Measurements from ENCODE around the gene ACLY. TPM values are rescaled to one million over a fixed set of nuclear protein-coding genes. Genes with fewer than 3 reads are reported as not detected.
A peak's percentile ranks its signal among the peaks of the same experiment; 100 is the strongest.
"Not testable (repeated sequence)": the region's sequence is repeated elsewhere in the genome, so short reads cannot be mapped to it uniquely, and the experiment has no call there.

ACLY gene
- total RNA-seq, 1 experiment from 2014 or later: 279 TPM

GRCh38 chr17:41932816-41933389 is 14.2 kb upstream of the ACLY start:
- Histone ChIP-seq H3K79me2 (ENCODE audit: insufficient read depth, low read length) (peaks cover 2% of the 10 kb centered on the region; the same call in 1 of the 2 replicates), H3K18ac (ENCODE audit: insufficient read length, low read depth, low read length) (no peak overlapping the region), H3K27ac (ENCODE audit: insufficient read length, low read depth, low read length) (no peak overlapping the region), H4K5ac (ENCODE audit: insufficient read length, low read depth, low read length) (no peak overlapping the region), H3K9me3 (ENCODE audit: control insufficient read depth, low read depth, low read length) (no peaks in the 10 kb centered on the region), H2BK12ac (ENCODE audit: insufficient read length, low read depth, low read length) (no peak overlapping the region), H2BK120ac (ENCODE audit: low read depth, low read length, poor library complexity, severe bottlenecking) (no peak overlapping the region), H3K27me3 (ENCODE audit: insufficient read depth, low read length) (no peaks in the 10 kb centered on the region), H2BK15ac (ENCODE audit: low read depth, low read length) (no peak overlapping the region), H2BK20ac (ENCODE audit: low read depth, low read length, poor library complexity, severe bottlenecking) (no peak overlapping the region), H2BK5ac (ENCODE audit: insufficient read length, low read length) (no peak overlapping the region), H2AFZ (ENCODE audit: low read length) (no peak overlapping the region), H3K79me1 (ENCODE audit: insufficient read depth, low read depth, low read length, poor library complexity, severe bottlenecking) (no peaks in the 10 kb centered on the region), H2AK5ac (ENCODE audit: insufficient read length, low read length) (no peak overlapping the region), H3T11ph (ENCODE audit: low read length) (no peak overlapping the region), H3K23ac (ENCODE audit: insufficient read length, low read depth, low read length) (no peak overlapping the region), H3K4me2 (ENCODE audit: insufficient read depth, insufficient read length, low read length) (no peak overlapping the region), H3K9ac (ENCODE audit: extremely low read depth, insufficient read length, low read length) (no peak overlapping the region), H4K91ac (ENCODE audit: insufficient read length, low read depth, low read length) (no peak overlapping the region), H3K4ac (ENCODE audit: low read depth, low read length) (no peak overlapping the region), H3K14ac (ENCODE audit: insufficient read depth, low read length) (no peak overlapping the region), H3K4me1 (ENCODE audit: insufficient read depth, low read length) (no peaks in the 10 kb centered on the region), H4K20me1 (ENCODE audit: control insufficient read depth, insufficient read depth, insufficient read length) (no peaks in the 10 kb centered on the region), H4K8ac (replicated peaks; ENCODE audit: insufficient read length, low read depth, low read length) (no peak overlapping the region), H3K56ac (ENCODE audit: insufficient read length, low read depth, low read length) (no peak overlapping the region), H3K23me2 (ENCODE audit: insufficient read length, low read depth, low read length, poor library complexity, severe bottlenecking) (peaks cover 6% of the 10 kb centered on the region)
- Mint-ChIP-seq H3K4me3 (no peak overlapping the region), H3K4me1 (peaks cover 21% of the 10 kb centered on the region in 2 experiments), H3K27me3 (ENCODE audit: low read depth) (no peaks in the 10 kb centered on the region), H3K9me3 (no peaks in the 10 kb centered on the region), H3K36me3 (ENCODE audit: insufficient read depth in 1 of 3, low read depth in 3 of 3) (peaks cover 0 to 3% (median 0%) of the 10 kb centered on the region in 3 experiments; a peak in 1 of 7 replicates), H3K27ac (no peak overlapping the region; a peak in 2 of 7 replicates)
- no peak for DNase-seq
- no CpG with 5 or more reads among the region's 2 CpGs for WGBS (ENCODE audit: extremely low coverage, insufficient read length, low lambda C conversion rate)
- TF ChIP-seq CTCF (conservative IDR thresholded peaks at IDR 0.05): no peak

- not testable (repeated sequence) for H3K9me3 Mint-ChIP-seq; H2BK20ac ChIP-seq (ENCODE audit: low read depth, low read length, poor library complexity, severe bottlenecking); H3K4me2 ChIP-seq (ENCODE audit: insufficient read depth, insufficient read length, low read length)
Measured at GRCh38 chr17:41931715-41932114, 13.0 kb upstream of the ACLY start.

More at GRCh38 chr17:41931715-41932114, 13.0 kb upstream of the ACLY start:
- H2BK15ac ChIP-seq (ENCODE audit: low read depth, low read length); H2AFZ ChIP-seq (ENCODE audit: low read length); H4K20me1 ChIP-seq (ENCODE audit: control insufficient read depth, insufficient read depth, insufficient read length); H3K9ac ChIP-seq (ENCODE audit: extremely low read depth, insufficient read length, low read length); DNase-seq; H2AK5ac ChIP-seq (ENCODE audit: insufficient read length, low read length); H3K27ac Mint-ChIP-seq; H2BK12ac ChIP-seq (ENCODE audit: insufficient read length, low read depth, low read length); H3K4me1 ChIP-seq (ENCODE audit: insufficient read depth, low read length); H3K27ac ChIP-seq (ENCODE audit: insufficient read length, low read depth, low read length); H3K56ac ChIP-seq (ENCODE audit: insufficient read length, low read depth, low read length); H2BK120ac ChIP-seq (ENCODE audit: low read depth, low read length, poor library complexity, severe bottlenecking); H2BK5ac ChIP-seq (ENCODE audit: insufficient read length, low read length); H4K5ac ChIP-seq (ENCODE audit: insufficient read length, low read depth, low read length); H3K23me2 ChIP-seq (ENCODE audit: insufficient read length, low read depth, low read length, poor library complexity, severe bottlenecking); H3K18ac ChIP-seq (ENCODE audit: insufficient read length, low read depth, low read length); H4K91ac ChIP-seq (ENCODE audit: insufficient read length, low read depth, low read length); H3K23ac ChIP-seq (ENCODE audit: insufficient read length, low read depth, low read length); H3K9me3 ChIP-seq (ENCODE audit: control insufficient read depth, low read depth, low read length); H3K14ac ChIP-seq (ENCODE audit: insufficient read depth, low read length); H4K8ac ChIP-seq (replicated peaks; ENCODE audit: insufficient read length, low read depth, low read length); H3K79me2 ChIP-seq (ENCODE audit: insufficient read depth, low read length); H3T11ph ChIP-seq (ENCODE audit: low read length); H3K79me1 ChIP-seq (ENCODE audit: insufficient read depth, low read depth, low read length, poor library complexity, severe bottlenecking); H3K4ac ChIP-seq (ENCODE audit: low read depth, low read length); H3K27me3 Mint-ChIP-seq (ENCODE audit: low read depth); H3K36me3 Mint-ChIP-seq (ENCODE audit: insufficient read depth in 1 of 3, low read depth in 3 of 3); H3K27me3 ChIP-seq (ENCODE audit: insufficient read depth, low read length): not testable (repeated sequence)
- Mint-ChIP-seq H3K4me3 (peak overlapping the region in 1 of 2 experiments; percentile 76; a peak in 1 of 5 replicates), H3K4me1 (peaks cover 21% of the 10 kb centered on the region in 2 experiments)
- WGBS (ENCODE audit: extremely low coverage, insufficient read length, low lambda C conversion rate): no CpG with 5 or more reads among the region's 4 CpGs

All from H9 (cell line).